Fibroblast of lung (primary cell): ENCODE data around the gene MBD6. TPM values are rescaled to one million over a fixed set of nuclear protein-coding genes. Genes with fewer than 3 reads are reported as not detected.
A peak's percentile ranks its signal among the peaks of the same experiment; 100 is the strongest.

Source experiments
- DNase-seq, 2 donors: peaks; one replicate each; pipeline versions ENCODE4 v3.0.0 to v3.0.0-alpha.2; 2010; ENCODE audit warnings: low read depth in 2 of 2
- H2AFZ ChIP-seq: 2 replicates; pipeline ENCODE4 v1.5.1; 2012; ENCODE audit warnings: low read length, control low read depth, inconsistent platforms
- H3K27ac ChIP-seq: 2 replicates; pipeline ENCODE4 v1.5.1; 2011; ENCODE audit warnings: low read length, control low read depth; ENCODE audit not compliant: insufficient read depth
- H3K27me3 ChIP-seq: 2 replicates; pipeline ENCODE4 v1.5.1; 2011; ENCODE audit warnings: mild to moderate bottlenecking, low read length; ENCODE audit not compliant: control insufficient read depth, insufficient read depth
- H3K36me3 ChIP-seq: 2 replicates; pipeline ENCODE4 v1.5.1; 2011; ENCODE audit warnings: low read length; ENCODE audit not compliant: control insufficient read depth, insufficient read depth
- H3K4me1 ChIP-seq: 2 replicates; pipeline ENCODE4 v1.5.1; 2011; ENCODE audit warnings: low read length; ENCODE audit not compliant: control insufficient read depth, insufficient read depth; ENCODE audit errors: extremely low read depth
- H3K4me2 ChIP-seq: 2 replicates; pipeline ENCODE4 v1.5.1; 2011; ENCODE audit warnings: low read length, control low read depth; ENCODE audit not compliant: insufficient read depth; ENCODE audit errors: extremely low read depth
- H3K4me3 ChIP-seq, 4 experiments: fragments of 200-600 bp in 1 of 4; sonication (generic) in 1 of 4; replicated peaks in 1 of 4; 2 replicates each; pipeline ENCODE4 v1.5.1; 2011 to 2016; ENCODE audit warnings: low read length in 4 of 4, low read depth in 3 of 4, mild to moderate bottlenecking in 3 of 4, control low read depth in 2 of 4, inconsistent platforms in 1 of 4, mixed read lengths in 1 of 4; ENCODE audit not compliant: insufficient read depth in 1 of 4; ENCODE audit errors: control extremely low read depth in 1 of 4
- H3K79me2 ChIP-seq: 2 replicates; pipeline ENCODE4 v1.5.1; 2012; ENCODE audit warnings: mild to moderate bottlenecking, low read length, inconsistent platforms; ENCODE audit not compliant: control insufficient read depth, insufficient read depth
- H3K9ac ChIP-seq: 2 replicates; pipeline ENCODE4 v1.5.1; 2011; ENCODE audit warnings: mild to moderate bottlenecking, low read length, control low read depth; ENCODE audit not compliant: insufficient read depth
- H3K9me3 ChIP-seq: 2 replicates; pipeline ENCODE4 v1.5.1; 2012; ENCODE audit warnings: low read depth, low read length; ENCODE audit not compliant: control insufficient read depth, insufficient read depth
- H4K20me1 ChIP-seq: 2 replicates; pipeline ENCODE4 v1.5.1; 2011; ENCODE audit warnings: low read length; ENCODE audit not compliant: control insufficient read depth, insufficient read depth; ENCODE audit errors: extremely low read depth
- CTCF ChIP-seq, 2 donors: IDR thresholded peaks in 1 of 2; conservative IDR thresholded peaks in 1 of 2; 1 replicate in 1 of 2; 2 replicates in 1 of 2; pipeline ENCODE4 v1.5.1; 2011 to 2012; ENCODE audit warnings: low read length in 2 of 2, control low read depth in 1 of 2, inconsistent platforms in 1 of 2, low read depth in 1 of 2, mild to moderate bottlenecking in 1 of 2
- EZH2 ChIP-seq: IDR thresholded peaks from 2 replicates; pipeline ENCODE4 v1.5.1; 2012; ENCODE audit warnings: low read length, control low read depth, mild to moderate bottlenecking; ENCODE audit errors: missing control alignments
- polyA plus RNA-seq, 2 donors: library from polyadenylated mRNA; depleted of rRNA in 1 of 2; stranded (reverse) in 1 of 2; unstranded in 1 of 2; fragments of >200 nt; gene quantifications; 2 replicates each; pipeline ENCODE4 v1.2.1, GENCODE V29; 2011 to 2012; ENCODE audit warnings: missing spikeins in 1 of 2
- total RNA-seq: library from RNA; depleted of rRNA; stranded (reverse); fragments of >200 nt; gene quantifications from 2 replicates; pipeline ENCODE4 v1.2.1, GENCODE V29; 2014

The MBD6 gene
- total and polyA plus RNA-seq, 2 donors (not counting 1 experiment from before 2014, with no cell fraction given): 3.0 to 7.1 TPM

GRCh38 chr12:57487055-57487596, 35.5 kb upstream of the MBD6 start:
- Histone ChIP-seq H3K4me1 (peaks cover 15% of the 10 kb centered on the region), H3K27ac (no peak overlapping the region), H3K79me2 (peaks cover 21% of the 10 kb centered on the region), H4K20me1 (no peaks in the 10 kb centered on the region), H3K9ac (no peak overlapping the region), H3K27me3 (no peaks in the 10 kb centered on the region), H3K9me3 (no peaks in the 10 kb centered on the region), H2AFZ (peak overlapping the region; percentile 60), H3K4me3 (peak overlapping the region in 1 of 4 experiments; percentile 92), H3K4me2 (peak overlapping the region; percentile 52), H3K36me3 (peaks cover 17% of the 10 kb centered on the region)
- TF ChIP-seq CTCF (conservative IDR thresholded peaks at IDR 0.05 in 1 of 2, IDR thresholded peaks at IDR 0.05 in 1 of 2; ENCODE audit: low read depth in 1 of 2, low read length in 2 of 2): no peak
- no peak for TF ChIP-seq EZH2
- DNase-seq: no peak

- DNase-seq: peak; percentile 95 to 97
- peak within 1 kb of the TSS; percentile 82 for H3K4me2 ChIP-seq
- peaks cover 15% of the 10 kb centered on the region for H3K4me1 ChIP-seq
- peaks cover 17% of the 10 kb centered on the region for H3K36me3 ChIP-seq
- H2AFZ ChIP-seq: peak within 1 kb of the TSS; percentile 60
- no peak for TF ChIP-seq EZH2
- no peak for TF ChIP-seq CTCF (conservative IDR thresholded peaks at IDR 0.05 in 1 of 2, IDR thresholded peaks at IDR 0.05 in 1 of 2; ENCODE audit: low read depth in 1 of 2, low read length in 2 of 2)
- no peaks in the 10 kb centered on the region for H3K27me3 ChIP-seq
- no peaks in the 10 kb centered on the region for H4K20me1 ChIP-seq
- peak within 1 kb of the TSS; percentile 81 to 99 (median 89) for H3K4me3 ChIP-seq
- H3K9ac ChIP-seq: peak within 1 kb of the TSS; percentile 65
- H3K9me3 ChIP-seq: no peaks in the 10 kb centered on the region
- H3K79me2 ChIP-seq: peaks cover 21% of the 10 kb centered on the region
- H3K27ac ChIP-seq: peak within 1 kb of the TSS; percentile 67
These were observed 34.8 kb upstream of the MBD6 start, which contains the start of gene MARS1 for GRCh38 chr12:57487597-57488401. TSS of gene MARS1 (plus strand) at chr12:57488068. CDS start at chr12:57488091, 23 bp downstream.

- Histone ChIP-seq H2AFZ (peak overlapping the region; percentile 22), H3K4me1 (peaks cover 11% of the 10 kb centered on the region), H3K27me3 (no peaks in the 10 kb centered on the region), H3K9me3 (no peaks in the 10 kb centered on the region), H3K27ac (peak overlapping the region; percentile 67), H3K79me2 (peaks cover 21% of the 10 kb centered on the region), H3K4me3 (peak overlapping the region; percentile 81 to 99 (median 89)), H4K20me1 (no peaks in the 10 kb centered on the region), H3K4me2 (peak overlapping the region; percentile 82), H3K36me3 (peaks cover 19% of the 10 kb centered on the region), H3K9ac (peak overlapping the region; percentile 65)
- TF ChIP-seq CTCF (conservative IDR thresholded peaks at IDR 0.05 in 1 of 2, IDR thresholded peaks at IDR 0.05 in 1 of 2; ENCODE audit: low read depth in 1 of 2, low read length in 2 of 2): no peak
- TF ChIP-seq EZH2: no peak
- no peak for DNase-seq
These were observed 34.0 kb upstream of the MBD6 start for GRCh38 chr12:57488402-57489156.
